CMK (cell line): ENCODE data around the gene NCKAP1.
A peak's percentile ranks its signal among the peaks of the same experiment; 100 is the strongest.

ENCODE experiments used
- DNase-seq: peaks from one replicate; pipeline ENCODE4 v3.0.0-alpha.2; 2010; ENCODE audit warnings: low read depth

NCKAP1 gene

GRCh38 chr2:182949052-182949451, 89.2 kb downstream of the NCKAP1 start:
- no peak for DNase-seq

- DNase-seq, result no peak
Measured at GRCh38 chr2:182946958-182947369, 91.3 kb downstream of the NCKAP1 start.

GRCh38 chr2:182943339-182943738, 94.9 kb downstream of the NCKAP1 start:
- DNase-seq, result no peak

- no peak for DNase-seq
Measured at GRCh38 chr2:182942756-182943155, 95.5 kb downstream of the NCKAP1 start.

- DNase-seq, result peak; percentile 42
Measured at GRCh38 chr2:182941919-182942318, 96.3 kb downstream of the NCKAP1 start.

- no peak for DNase-seq
Measured at GRCh38 chr2:182941121-182941722, 97.0 kb downstream of the NCKAP1 start.

- DNase-seq, result no peak
Measured at GRCh38 chr2:182937870-182938269, 100.4 kb downstream of the NCKAP1 start.

- DNase-seq, result no peak
Measured at GRCh38 chr2:182933629-182934028, 104.6 kb downstream of the NCKAP1 start.

- DNase-seq, result no peak
Measured at GRCh38 chr2:182929972-182930371, 108.3 kb downstream of the NCKAP1 start.

GRCh38 chr2:182924306-182924705, 114.0 kb downstream of the NCKAP1 start:
- no peak for DNase-seq

GRCh38 chr2:182921234-182921633, 117.0 kb downstream of the NCKAP1 start:
- DNase-seq, result no peak

GRCh38 chr2:182920631-182921056, 117.6 kb downstream of the NCKAP1 start:
- no peak for DNase-seq

- no peak for DNase-seq
Measured at GRCh38 chr2:182920089-182920488, 118.2 kb downstream of the NCKAP1 start.

GRCh38 chr2:182918961-182919652, 119.2 kb downstream of the NCKAP1 start:
- no peak for DNase-seq

GRCh38 chr2:182917924-182918323, 120.3 kb downstream of the NCKAP1 start:
- no peak for DNase-seq

- DNase-seq, result no peak
Measured at GRCh38 chr2:182916417-182916816, 121.8 kb downstream of the NCKAP1 start.

- DNase-seq, result no peak
Measured at GRCh38 chr2:182915369-182916326, 122.6 kb downstream of the NCKAP1 start.

- no peak for DNase-seq
Measured at GRCh38 chr2:182914852-182915251, 123.4 kb downstream of the NCKAP1 start.

GRCh38 chr2:182913064-182913463, 125.2 kb downstream of the NCKAP1 start:
- DNase-seq, result no peak

GRCh38 chr2:182912518-182912915, 125.7 kb downstream of the NCKAP1 start:
- DNase-seq, result no peak

- DNase-seq, result no peak
Measured at GRCh38 chr2:182911813-182912517, 126.3 kb downstream of the NCKAP1 start.

GRCh38 chr2:182910965-182911364, 127.3 kb downstream of the NCKAP1 start:
- DNase-seq, result no peak
